HepG2 (cell line): Measurements from ENCODE around the gene PTPRO. TPM values are rescaled to one million over a fixed set of nuclear protein-coding genes. Genes with fewer than 3 reads are reported as not detected.

Source experiments
- ATAC-seq: fragments of 200-7000 bp; cut with Tn5 transposase; 3 replicates; pipeline ENCODE4 v1.9.1; 2020; ENCODE audit warnings: mild to moderate bottlenecking, moderate library complexity
- BruUV-seq: library from RNA; stranded (reverse); fragments of 400-500 nt; replicated peaks from 2 replicates; lab custom pipeline; 2021; lab: Mats Ljungman, UMichigan
- CTCF ChIA-PET: fragments of 300-600 bp; formaldehyde crosslinking; extraction: SDS; loops from one replicate; lab custom pipeline; 2021; ENCODE audit warnings: low total read pairs, inconsistent platforms, low intra/inter-chr PET ratio; lab: Yijun Ruan, JAX
- POLR2A ChIA-PET: fragments of 350-600 bp; sonication (Branson Sonifier 250); formaldehyde crosslinking; loops from one replicate; lab custom pipeline; 2020; ENCODE audit warnings: antibody characterized with exemption, inconsistent platforms; lab: Yijun Ruan, JAX
- DNase-seq: peaks from one replicate; pipeline ENCODE4 v3.0.0-alpha.2; 2015; ENCODE audit warnings: low spot score
- FAIRE-seq: peaks from 3 replicates; lab custom pipeline; 2011; peaks lifted over from hg19 to GRCh38; lab: Jason Lieb, UNC
- H2AFZ ChIP-seq: one replicate; pipeline ENCODE4 v1.6.1; 2011; ENCODE audit warnings: low read length, inconsistent platforms
- H3K27ac ChIP-seq: fragments of 300-600 bp; 3 replicates; pipeline ENCODE4 v1.8.0; 2011; ENCODE audit warnings: mixed run types, mild to moderate bottlenecking, mixed read lengths, low read length, inconsistent platforms; ENCODE audit not compliant: insufficient read depth; ENCODE audit errors: extremely low read length
- H3K27me3 ChIP-seq, 2 experiments: fragments of 200-600 bp in 1 of 2; 2 replicates in 1 of 2; 3 replicates in 1 of 2; pipeline versions ENCODE4 v1.6.0 to v1.8.0; 2011; ENCODE audit warnings: low read length in 2 of 2, mild to moderate bottlenecking in 2 of 2, moderate library complexity in 2 of 2, inconsistent platforms in 1 of 2; ENCODE audit not compliant: insufficient read depth in 2 of 2, control insufficient read depth in 1 of 2
- H3K36me3 ChIP-seq, 2 experiments: fragments of 200-600 bp in 1 of 2; replicated peaks in 1 of 2; 2 replicates in 1 of 2; 3 replicates in 1 of 2; pipeline versions ENCODE4 v1.5.1 to v1.8.0; 2011; ENCODE audit warnings: low read length in 2 of 2, inconsistent platforms in 1 of 2; ENCODE audit not compliant: insufficient read depth in 2 of 2, control insufficient read depth in 1 of 2
- H3K4me1 ChIP-seq: 2 replicates; pipeline ENCODE4 v1.5.1; 2012; ENCODE audit warnings: low read length, inconsistent platforms; ENCODE audit not compliant: insufficient read depth
- H3K4me2 ChIP-seq: 2 replicates; pipeline ENCODE4 v1.6.0; 2011; ENCODE audit warnings: low read depth, low read length, inconsistent platforms
- H3K4me3 ChIP-seq, 3 experiments: fragments of 200-600 bp in 1 of 3; sonication (generic), shearing (Covaris generic) in 1 of 3; replicated peaks in 1 of 3; 2 replicates each; pipeline ENCODE4 v1.5.1; 2011 to 2016; ENCODE audit warnings: low read length in 3 of 3, inconsistent platforms in 2 of 3, low read depth in 2 of 3, mild to moderate bottlenecking in 2 of 3, control low read depth in 1 of 3, mixed read lengths in 1 of 3; ENCODE audit not compliant: insufficient read depth in 1 of 3
- H3K79me2 ChIP-seq: one replicate; pipeline ENCODE4 v1.6.1; 2011; ENCODE audit warnings: low read length, inconsistent platforms; ENCODE audit not compliant: insufficient read depth
- H3K9ac ChIP-seq: 2 replicates; pipeline ENCODE4 v1.6.0; 2011; ENCODE audit warnings: mild to moderate bottlenecking, low read depth, low read length, inconsistent platforms; ENCODE audit not compliant: insufficient read depth
- H3K9me3 ChIP-seq: 2 replicates; pipeline ENCODE4 v1.5.1; 2012; ENCODE audit warnings: mild to moderate bottlenecking, low read length
- H4K20me1 ChIP-seq: 2 replicates; pipeline ENCODE4 v1.6.0; 2011; ENCODE audit warnings: inconsistent platforms, mild to moderate bottlenecking, low read length, moderate library complexity; ENCODE audit not compliant: insufficient read depth
- ADNP ChIP-seq: sonication (generic); formaldehyde crosslinking; IDR thresholded peaks from 2 replicates; pipeline ENCODE4 v1.4.0; 2020; ENCODE audit warnings: missing genetic modification reagents
- ASH2L ChIP-seq: fragments of 300-600, 200-600 bp; sonication (generic); IDR thresholded peaks from 2 replicates; pipeline ENCODE4 v1.7.0; 2017; ENCODE audit warnings: low read depth, mild to moderate bottlenecking, moderate library complexity, mixed read lengths, low read length; ENCODE audit not compliant: insufficient read length
- CAMTA2 ChIP-seq: sonication (generic); formaldehyde crosslinking; IDR thresholded peaks from 2 replicates; pipeline ENCODE4 v1.4.0; 2020; ENCODE audit warnings: mild to moderate bottlenecking, missing genetic modification reagents, borderline replicate concordance
- CHD2 ChIP-seq: IDR thresholded peaks from 2 replicates; pipeline ENCODE4 v1.6.1; 2011; ENCODE audit warnings: low read depth, low read length, improper control_type of control experiment
- KAT2B ChIP-seq: fragments of 150-350 bp; IDR thresholded peaks from 2 replicates; pipeline ENCODE4 v1.6.1; 2014; ENCODE audit warnings: low read depth, low read length, borderline replicate concordance
- KDM1A ChIP-seq: IDR thresholded peaks from 2 replicates; pipeline ENCODE4 v1.6.1; 2016; ENCODE audit warnings: missing compliant biosample characterization
- MAFF ChIP-seq: IDR thresholded peaks from 2 replicates; pipeline ENCODE4 v1.6.1; 2011; ENCODE audit warnings: low read depth, low read length, improper control_type of control experiment
- MAFK ChIP-seq, 2 experiments: IDR thresholded peaks in 1 of 2; conservative IDR thresholded peaks in 1 of 2; 2 replicates each; pipeline ENCODE4 v1.6.1; 2011; ENCODE audit warnings: improper control_type of control experiment in 2 of 2, low read length in 2 of 2
- NFYB ChIP-seq: sonication (generic); formaldehyde crosslinking; IDR thresholded peaks from 2 replicates; pipeline ENCODE4 v1.4.0; 2020; ENCODE audit warnings: missing genetic modification reagents
- PLRG1 ChIP-seq: fragments of 450-650 bp; conservative IDR thresholded peaks from 2 replicates; pipeline ENCODE4 v1.6.1; 2016
- SRSF4 ChIP-seq: fragments of 200-400 bp; formaldehyde crosslinking; IDR thresholded peaks from one replicate; pipeline ENCODE4 v1.6.1; 2018; ENCODE audit warnings: mild to moderate bottlenecking, low read depth, low read length, moderate library complexity; ENCODE audit not compliant: poor library complexity, severe bottlenecking
- THYN1 ChIP-seq: sonication (generic); formaldehyde crosslinking; IDR thresholded peaks from 2 replicates; pipeline ENCODE4 v1.8.1; 2023; ENCODE audit warnings: low read depth, mild to moderate bottlenecking, moderate library complexity, missing genetic modification reagents, borderline replicate concordance
- ZNF3 ChIP-seq: IDR thresholded peaks from 2 replicates; pipeline ENCODE4 v1.7.0; 2017; ENCODE audit warnings: inconsistent platforms
- ZNF30 ChIP-seq: sonication (generic); formaldehyde crosslinking; IDR thresholded peaks from 2 replicates; pipeline ENCODE4 v1.5.0; 2020; ENCODE audit warnings: mild to moderate bottlenecking, missing genetic modification reagents
- WGBS: methylation state at CpG from one replicate; pipeline ENCODE4 v1.1.6; 2017; ENCODE audit warnings: low lambda C conversion rate; 5-methylcytosine and 5-hydroxymethylcytosine counted together
- in situ Hi-C: cut with HindIII; loops from 2 replicates; pipeline ENCODE4 v1.10.0; 2017; ENCODE audit warnings: low pct_unique_long_range_greater_than_20kb; ENCODE audit not compliant: extremely low pct_ligation_motif_present
- intact Hi-C: fragments of 100-400 bp; cut with micrococcal nuclease; formaldehyde crosslinking; loops from one replicate; pipeline ENCODE4 v1.10.0; 2022; ENCODE audit not compliant: unreplicated experiment
- polyA plus RNA-seq, 8 experiments: library from polyadenylated mRNA; depleted of rRNA in 3 of 8; stranded (reverse) in 7 of 8; unstranded in 1 of 8; fragments of >200 nt; fragmentation: Illumina TruSeq in 4 of 8; extraction: Trizol in 4 of 8; gene quantifications; 2 replicates each; pipeline versions ENCODE4 v1.2.1 to v1.2.3, GENCODE V29; 2011 to 2016; ENCODE audit warnings: low read depth in 4 of 8, missing spikeins in 1 of 8, mixed read lengths in 1 of 8; ENCODE audit not compliant: insufficient read depth in 1 of 8
- total RNA-seq, 5 experiments: library from RNA; depleted of rRNA; stranded (reverse); fragments of >200 nt; fragmentation: Illumina TruSeq; extraction: Trizol; gene quantifications; 2 replicates each; pipeline ENCODE4 v1.2.3, GENCODE V29; 2016; ENCODE audit warnings: low read depth in 1 of 5
- TF ChIP-seq, protein P1 (sequence below): IDR thresholded peaks from 2 replicates; pipeline ENCODE4 v1.6.1; 2016; ENCODE audit warnings: low read depth, borderline replicate concordance
- TF ChIP-seq, protein P2 (sequence below): sonication (generic); formaldehyde crosslinking; IDR thresholded peaks from 2 replicates; pipeline ENCODE4 v1.8.1; 2023; ENCODE audit warnings: missing genetic modification reagents, inconsistent platforms, borderline replicate concordance

The PTPRO gene
- total and polyA plus RNA-seq, 2 of the 13 experiments (the other 11 are each of a cell fraction or from before 2014, with no cell fraction given): 0.04 TPM; not detected in 1

DNA sequence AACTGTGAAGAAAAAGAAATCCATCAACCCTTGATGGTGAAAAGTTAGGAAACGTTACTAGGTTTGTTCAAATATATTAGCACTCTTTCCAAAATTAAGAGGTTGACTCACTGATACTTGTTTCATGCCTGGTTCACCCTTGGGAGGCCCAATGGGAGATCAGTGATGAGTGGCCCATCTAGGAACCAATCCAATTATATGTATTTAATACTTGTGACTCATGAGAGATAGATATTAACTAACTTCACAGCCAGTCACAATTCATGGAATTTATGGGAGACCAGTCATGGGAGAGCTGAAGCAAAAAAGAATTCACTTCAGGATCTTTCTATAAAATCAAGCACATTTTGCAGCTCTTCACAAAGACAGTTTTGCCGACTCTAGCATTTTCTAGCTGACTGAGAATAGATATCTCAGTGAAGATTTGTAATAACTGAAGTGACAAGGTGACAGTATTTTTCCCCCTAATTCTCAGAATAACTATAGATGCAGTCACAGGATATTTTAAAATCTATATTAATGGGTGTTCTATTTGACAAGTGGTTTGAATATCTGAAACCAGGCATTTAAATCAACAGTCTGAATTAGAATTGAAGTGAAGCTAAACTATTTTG lies 236.7 kb downstream of the PTPRO start:
- H3K9ac ChIP-seq: no peak overlapping the region
- no peaks in the 10 kb centered on the region for H3K79me2 ChIP-seq
- no peaks in the 10 kb centered on the region for H3K9me3 ChIP-seq
- POLR2A ChIA-PET: no interaction called here
- CTCF ChIA-PET: no interaction called here
- no peaks in the 10 kb centered on the region for H3K36me3 ChIP-seq
- no peak overlapping the region for H2AFZ ChIP-seq
- H3K4me2 ChIP-seq: no peak overlapping the region
- 16% methylated on average over 2 of the region's 2 CpGs for WGBS
- no peaks in the 10 kb centered on the region for H4K20me1 ChIP-seq
- no peak overlapping the region for H3K27ac ChIP-seq
- ATAC-seq: no peak
- no peak for FAIRE-seq
- DNase-seq: no peak
- intact Hi-C loops: no loop called here
- peaks cover 0 to 22% of the 10 kb centered on the region in 2 experiments; a peak in 3 of 5 replicates for H3K27me3 ChIP-seq
- no peak overlapping the region for H3K4me3 ChIP-seq
- BruUV-seq: no TSS peak
- TF ChIP-seq MAFK (conservative IDR thresholded peaks at IDR 0.05 in 1 of 2, IDR thresholded peaks at IDR 0.05 in 1 of 2; ENCODE audit: low read length in 2 of 2) (peak; percentile 60 to 82; a peak in 3 of 4 replicates), MAFF (peak; percentile 71), CHD2 (no peak)
- TF ChIP-seq, all 625 proteins: peak for 2
- in situ Hi-C loops: no loop called here
- H3K4me1 ChIP-seq: no peaks in the 10 kb centered on the region

GRCh38 chr12:15561396-15561795 lies 239.1 kb downstream of the PTPRO start:
- no TSS peak for BruUV-seq
- Histone ChIP-seq H3K79me2 (no peaks in the 10 kb centered on the region), H3K27me3 (peaks cover 0 to 25% of the 10 kb centered on the region in 2 experiments; a peak in 3 of 5 replicates), H3K4me2 (no peak overlapping the region), H3K36me3 (no peaks in the 10 kb centered on the region), H2AFZ (no peak overlapping the region), H3K4me1 (no peaks in the 10 kb centered on the region), H3K27ac (no peak overlapping the region), H3K9ac (no peak overlapping the region), H3K4me3 (no peak overlapping the region), H4K20me1 (no peaks in the 10 kb centered on the region), H3K9me3 (no peaks in the 10 kb centered on the region)
- WGBS: 3% methylated on average over 1 of the region's 1 CpG
- CTCF ChIA-PET: no interaction called here
- DNase-seq (no peak), FAIRE-seq (no peak), ATAC-seq (no peak)
- in situ Hi-C loops (no loop called here), intact Hi-C loops (no loop called here)
- POLR2A ChIA-PET: no interaction called here
- TF ChIP-seq, protein P1, sequence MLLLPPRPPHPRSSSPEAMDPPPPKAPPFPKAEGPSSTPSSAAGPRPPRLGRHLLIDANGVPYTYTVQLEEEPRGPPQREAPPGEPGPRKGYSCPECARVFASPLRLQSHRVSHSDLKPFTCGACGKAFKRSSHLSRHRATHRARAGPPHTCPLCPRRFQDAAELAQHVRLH (CRISPR knock-in tag): no peak
- TF ChIP-seq KDM1A (CRISPR knock-in tag) (no peak), ADNP (CRISPR knock-in tag) (no peak), ZNF3 (no peak), ASH2L (no peak), CAMTA2 (CRISPR knock-in tag) (no peak), ZNF30 (CRISPR knock-in tag) (no peak), NFYB (no peak), SRSF4 (no peak), THYN1 (no peak), PLRG1 (no peak), KAT2B (no peak)
- TF ChIP-seq, protein P2, sequence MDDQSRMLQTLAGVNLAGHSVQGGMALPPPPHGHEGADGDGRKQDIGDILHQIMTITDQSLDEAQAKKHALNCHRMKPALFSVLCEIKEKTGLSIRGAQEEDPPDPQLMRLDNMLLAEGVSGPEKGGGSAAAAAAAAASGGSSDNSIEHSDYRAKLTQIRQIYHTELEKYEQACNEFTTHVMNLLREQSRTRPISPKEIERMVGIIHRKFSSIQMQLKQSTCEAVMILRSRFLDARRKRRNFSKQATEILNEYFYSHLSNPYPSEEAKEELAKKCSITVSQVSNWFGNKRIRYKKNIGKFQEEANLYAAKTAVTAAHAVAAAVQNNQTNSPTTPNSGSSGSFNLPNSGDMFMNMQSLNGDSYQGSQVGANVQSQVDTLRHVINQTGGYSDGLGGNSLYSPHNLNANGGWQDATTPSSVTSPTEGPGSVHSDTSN (CRISPR knock-in tag): no peak
